GM19328 (cell line): Measurements from ENCODE around the gene CD36.
"Not testable (repeated sequence)": the region's sequence is repeated elsewhere in the genome, so short reads cannot be mapped to it uniquely, and the experiment has no call there.

Experiments used
- ATAC-seq: cut with Tn5 transposase; IDR thresholded peaks from one replicate; pipeline ENCODE4 v1.9.1; 2021; ENCODE audit warnings: mild to moderate bottlenecking, moderate library complexity; ENCODE audit not compliant: unreplicated experiment

The CD36 gene

GRCh38 chr7:80649011-80649410, 10.6 kb downstream of the CD36 start:
- no peak for ATAC-seq

- ATAC-seq = no peak
Measured at GRCh38 chr7:80650030-80650429, 11.6 kb downstream of the CD36 start.

- ATAC-seq = no peak
Measured at GRCh38 chr7:80651471-80651870, 13.0 kb downstream of the CD36 start.

- no peak for ATAC-seq
Measured at GRCh38 chr7:80653244-80653643, 14.8 kb downstream of the CD36 start.

- no peak for ATAC-seq
Measured at GRCh38 chr7:80654887-80655340, 16.5 kb downstream of the CD36 start.

GRCh38 chr7:80656029-80656428, 17.6 kb downstream of the CD36 start:
- ATAC-seq = no peak

GRCh38 chr7:80659120-80660055, 20.9 kb downstream of the CD36 start:
- ATAC-seq = no peak

GRCh38 chr7:80660939-80661338, 22.5 kb downstream of the CD36 start:
- ATAC-seq = no peak

- no peak for ATAC-seq
Measured at GRCh38 chr7:80661729-80662128, 23.3 kb downstream of the CD36 start.

- ATAC-seq = no peak
Measured at GRCh38 chr7:80662252-80662651, 23.8 kb downstream of the CD36 start.

- ATAC-seq = no peak
Measured at GRCh38 chr7:80665526-80665925, 27.1 kb downstream of the CD36 start.

GRCh38 chr7:80666376-80666775, 27.9 kb downstream of the CD36 start:
- no peak for ATAC-seq

- not testable (repeated sequence) for ATAC-seq
Measured at GRCh38 chr7:80669367-80669766, 30.9 kb downstream of the CD36 start.

GRCh38 chr7:80671744-80672143, 33.3 kb downstream of the CD36 start:
- no peak for ATAC-seq

GRCh38 chr7:80675090-80675489, 36.6 kb downstream of the CD36 start:
- ATAC-seq = no peak

GRCh38 chr7:80676404-80676803, 38.0 kb downstream of the CD36 start:
- ATAC-seq = no peak

GRCh38 chr7:80677629-80678028, 39.2 kb downstream of the CD36 start:
- ATAC-seq = no peak

- ATAC-seq = no peak
Measured at GRCh38 chr7:80678707-80679106, 40.3 kb downstream of the CD36 start.

- no peak for ATAC-seq
Measured at GRCh38 chr7:80679921-80680907, 41.8 kb downstream of the CD36 start.

- peak; percentile 70 for ATAC-seq
Measured at GRCh38 chr7:80681272-80681885, 42.9 kb downstream of the CD36 start.

- ATAC-seq = no peak
Measured at GRCh38 chr7:80682744-80683143, 44.3 kb downstream of the CD36 start.
